C4-2B (cell line): ENCODE measurements around the gene HMGN4.

ENCODE experiments used
- ZFX ChIP-seq: fragments of 450-650 bp; IDR thresholded peaks from 2 replicates; pipeline ENCODE4 v1.6.1; 2017
- TF ChIP-seq, protein P1 (sequence below): fragments of 450-650 bp; conservative IDR thresholded peaks from 2 replicates; pipeline ENCODE4 v1.5.1; 2017; ENCODE audit warnings: mild to moderate bottlenecking

DNA sequence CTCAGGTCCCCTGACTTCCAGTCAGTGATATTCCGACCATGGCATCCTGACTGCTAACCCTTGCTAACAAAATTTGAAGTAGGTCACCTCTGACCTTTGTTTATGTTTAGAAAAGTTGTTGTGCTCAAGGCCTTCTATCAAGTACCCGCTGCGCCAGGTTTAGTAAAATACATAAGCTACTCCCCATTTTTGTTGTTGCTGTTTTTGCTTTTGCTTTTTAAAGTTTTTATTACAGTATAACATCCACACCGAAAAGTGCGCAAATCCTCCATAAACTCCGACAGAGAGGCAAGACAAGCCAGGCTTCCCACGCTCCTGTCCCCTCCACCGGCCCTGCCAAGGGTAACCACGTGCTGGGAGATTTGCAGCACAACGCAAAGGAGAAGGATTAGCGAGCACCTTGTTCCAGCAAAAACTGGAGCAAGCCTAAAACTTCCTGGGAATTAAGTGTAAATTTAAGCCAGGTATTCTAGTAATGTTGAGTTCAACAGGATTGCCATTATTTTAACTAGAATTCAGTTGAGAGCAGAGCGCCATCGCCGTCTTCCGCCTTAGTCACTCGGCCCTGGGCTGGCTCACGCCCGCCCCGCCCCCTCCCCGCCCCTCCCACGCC is 17.8 kb upstream of the HMGN4 start:
- TF ChIP-seq, protein P1, sequence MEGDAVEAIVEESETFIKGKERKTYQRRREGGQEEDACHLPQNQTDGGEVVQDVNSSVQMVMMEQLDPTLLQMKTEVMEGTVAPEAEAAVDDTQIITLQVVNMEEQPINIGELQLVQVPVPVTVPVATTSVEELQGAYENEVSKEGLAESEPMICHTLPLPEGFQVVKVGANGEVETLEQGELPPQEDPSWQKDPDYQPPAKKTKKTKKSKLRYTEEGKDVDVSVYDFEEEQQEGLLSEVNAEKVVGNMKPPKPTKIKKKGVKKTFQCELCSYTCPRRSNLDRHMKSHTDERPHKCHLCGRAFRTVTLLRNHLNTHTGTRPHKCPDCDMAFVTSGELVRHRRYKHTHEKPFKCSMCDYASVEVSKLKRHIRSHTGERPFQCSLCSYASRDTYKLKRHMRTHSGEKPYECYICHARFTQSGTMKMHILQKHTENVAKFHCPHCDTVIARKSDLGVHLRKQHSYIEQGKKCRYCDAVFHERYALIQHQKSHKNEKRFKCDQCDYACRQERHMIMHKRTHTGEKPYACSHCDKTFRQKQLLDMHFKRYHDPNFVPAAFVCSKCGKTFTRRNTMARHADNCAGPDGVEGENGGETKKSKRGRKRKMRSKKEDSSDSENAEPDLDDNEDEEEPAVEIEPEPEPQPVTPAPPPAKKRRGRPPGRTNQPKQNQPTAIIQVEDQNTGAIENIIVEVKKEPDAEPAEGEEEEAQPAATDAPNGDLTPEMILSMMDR = no peak
- no peak for TF ChIP-seq ZFX
